Gastrocnemius medialis (tissue), 4 donors: ENCODE measurements around the gene MBD5.

Experiments
- CTCF ChIP-seq, 5 experiments: fragments of 450-650 bp in 3 of 5; fragments of 200-600 bp in 2 of 5; sonication (generic) in 2 of 5; IDR thresholded peaks in 4 of 5; conservative IDR thresholded peaks in 1 of 5; 1 replicate in 4 of 5; 2 replicates in 1 of 5; pipeline ENCODE4 v1.5.1; 2016 to 2019; ENCODE audit warnings: antibody characterized with exemption in 5 of 5, mild to moderate bottlenecking in 3 of 5, moderate library complexity in 3 of 5
- POLR2A ChIP-seq, 2 donors: fragments of 450-650 bp; IDR thresholded peaks; one replicate each; pipeline ENCODE4 v1.6.1; 2017; ENCODE audit warnings: antibody characterized with exemption in 2 of 2, mild to moderate bottlenecking in 2 of 2, moderate library complexity in 2 of 2

- no peak for TF ChIP-seq CTCF (IDR thresholded peaks at IDR 0.05 in 4 of 5, conservative IDR thresholded peaks at IDR 0.05 in 1 of 5)
- TF ChIP-seq POLR2A (IDR thresholded peaks at IDR 0.05) = no peak
Measured at GRCh38 chr2:148298196-148298595, 277.3 kb downstream of the MBD5 start.
